Kidney tubule cell (primary cell): ENCODE results near the gene APOL5.

Experiments used
- DNase-seq: peaks from one replicate; pipeline ENCODE4 v3.0.0-alpha.2; 2018; ENCODE audit warnings: low spot score

Gene APOL5

GRCh38 chr22:35742342-35743100 lies 24.8 kb downstream of the APOL5 start:
- peak; percentile 71 for DNase-seq

GRCh38 chr22:35743326-35743860 lies 25.7 kb downstream of the APOL5 start:
- no peak for DNase-seq

- no peak for DNase-seq
These were observed 28.6 kb downstream of the APOL5 start for GRCh38 chr22:35746248-35746647.

GRCh38 chr22:35746946-35747703 lies 29.5 kb downstream of the APOL5 start:
- DNase-seq: no peak

- peak; percentile 86 for DNase-seq
These were observed 32.1 kb downstream of the APOL5 start for GRCh38 chr22:35749808-35750207.

- DNase-seq: no peak
These were observed 34.6 kb downstream of the APOL5 start for GRCh38 chr22:35752006-35752862.

DNA sequence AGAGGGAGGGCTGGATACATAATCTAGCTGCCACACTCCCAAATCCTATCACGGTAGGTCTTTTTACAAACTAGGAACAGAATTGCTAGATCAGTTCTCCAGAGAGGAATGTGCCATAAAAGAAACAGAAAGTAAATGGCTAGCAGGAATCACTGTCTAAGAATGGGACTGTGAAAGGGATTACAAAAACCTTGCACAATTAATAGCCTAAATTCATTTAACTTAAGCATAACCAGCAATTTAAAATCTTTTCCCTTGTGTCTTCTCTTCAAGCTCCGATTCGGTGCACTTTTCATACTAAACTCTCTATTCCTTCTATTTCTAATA lies 35.2 kb downstream of the APOL5 start:
- DNase-seq: no peak

- peak; percentile 11 for DNase-seq
These were observed 37.1 kb downstream of the APOL5 start for GRCh38 chr22:35754761-35755160.

GRCh38 chr22:35756722-35757121 lies 39.0 kb downstream of the APOL5 start:
- DNase-seq: no peak

- no peak for DNase-seq
These were observed 40.7 kb downstream of the APOL5 start for GRCh38 chr22:35758394-35758793.

DNA sequence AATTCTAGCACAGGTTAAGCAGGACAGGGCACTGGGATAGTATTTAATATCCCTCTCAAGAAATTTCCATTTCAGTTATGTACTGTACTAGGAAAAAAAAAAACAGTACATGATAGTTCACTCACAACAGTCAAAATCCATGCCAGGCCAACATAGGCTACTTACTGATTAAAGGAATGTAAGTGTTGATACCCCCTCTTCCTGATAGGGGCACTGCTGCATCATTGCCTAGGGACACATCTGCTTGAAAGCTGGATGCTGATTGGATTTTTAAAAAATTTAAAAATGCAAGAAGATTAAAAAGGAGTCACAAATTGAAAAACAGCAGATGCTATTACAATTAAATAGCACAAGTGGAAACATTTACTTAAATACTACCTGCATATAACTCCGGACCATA lies 43.4 kb downstream of the APOL5 start:
- no peak for DNase-seq

DNA sequence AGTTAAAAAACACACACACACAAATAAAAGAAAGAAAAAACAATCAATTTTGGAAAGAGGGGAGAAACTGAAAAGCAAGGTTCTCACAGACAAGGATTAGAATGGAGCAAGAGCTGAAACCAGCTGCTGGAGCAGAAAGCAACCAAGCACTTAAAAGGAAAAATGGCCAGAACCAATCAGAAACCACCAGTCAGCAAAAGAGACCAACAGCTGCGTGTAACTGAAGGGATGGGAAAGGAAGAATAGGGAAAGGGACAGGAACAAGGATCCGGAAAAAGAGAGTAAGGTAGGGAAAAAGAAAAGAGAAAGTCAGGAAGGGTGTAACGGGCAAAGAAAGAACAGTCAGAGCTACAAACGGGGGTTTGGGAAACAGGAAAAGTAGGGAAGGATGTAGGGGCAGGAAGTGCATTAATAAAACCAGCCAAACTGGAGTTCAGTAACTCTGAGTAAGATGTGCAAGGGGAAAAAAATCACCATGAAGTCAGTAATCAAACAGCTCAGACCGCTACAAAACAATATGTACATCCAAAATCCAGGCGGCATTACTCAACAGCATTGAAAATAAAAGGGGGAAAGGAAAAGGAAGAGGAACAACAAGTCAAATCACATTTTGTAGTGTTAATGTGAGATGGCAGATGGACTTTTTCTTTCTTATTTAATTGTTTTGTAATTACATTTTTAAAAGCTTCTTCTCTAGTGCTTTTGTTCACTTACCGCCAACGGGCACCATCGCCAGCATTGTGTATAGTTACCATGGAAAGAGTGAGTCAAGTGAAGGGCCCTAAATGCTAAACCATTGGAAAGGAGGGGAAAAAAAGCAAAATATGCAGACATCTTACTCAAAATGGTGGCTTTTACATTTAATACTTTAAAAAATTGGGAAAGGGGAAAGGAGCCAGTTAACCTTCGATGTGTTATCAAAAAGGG lies 49.2 kb downstream of the APOL5 start:
- no peak for DNase-seq

- no peak for DNase-seq
These were observed 52.3 kb downstream of the APOL5 start for GRCh38 chr22:35769974-35770373.

- no peak for DNase-seq
These were observed 57.7 kb downstream of the APOL5 start for GRCh38 chr22:35775339-35775738.

GRCh38 chr22:35777335-35777975 lies 59.8 kb downstream of the APOL5 start:
- peak; percentile 68 for DNase-seq
